Measurements from ENCODE around the gene SLC12A5.

The SLC12A5 gene

DNA sequence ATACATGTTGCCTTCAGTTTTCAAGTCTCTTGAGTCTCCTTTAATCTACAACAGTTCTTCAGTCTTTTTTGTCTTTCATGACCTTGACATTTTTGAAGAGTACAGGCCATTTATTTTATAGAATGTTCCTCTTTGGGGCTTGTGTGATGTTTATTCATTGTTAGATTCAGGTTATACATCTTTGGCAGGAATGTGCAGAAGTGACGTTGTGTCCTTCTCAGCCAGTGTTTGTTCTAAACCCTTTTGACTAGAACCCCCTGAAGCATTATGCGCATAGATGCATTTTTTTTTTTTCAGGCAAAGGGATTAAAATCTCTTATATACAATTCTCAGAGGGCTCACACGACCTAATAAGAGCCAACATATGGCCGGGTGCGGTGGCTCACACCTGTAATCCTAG lies 72.0 kb downstream of the SLC12A5 start:
- TF ChIP-seq, protein P1, sequence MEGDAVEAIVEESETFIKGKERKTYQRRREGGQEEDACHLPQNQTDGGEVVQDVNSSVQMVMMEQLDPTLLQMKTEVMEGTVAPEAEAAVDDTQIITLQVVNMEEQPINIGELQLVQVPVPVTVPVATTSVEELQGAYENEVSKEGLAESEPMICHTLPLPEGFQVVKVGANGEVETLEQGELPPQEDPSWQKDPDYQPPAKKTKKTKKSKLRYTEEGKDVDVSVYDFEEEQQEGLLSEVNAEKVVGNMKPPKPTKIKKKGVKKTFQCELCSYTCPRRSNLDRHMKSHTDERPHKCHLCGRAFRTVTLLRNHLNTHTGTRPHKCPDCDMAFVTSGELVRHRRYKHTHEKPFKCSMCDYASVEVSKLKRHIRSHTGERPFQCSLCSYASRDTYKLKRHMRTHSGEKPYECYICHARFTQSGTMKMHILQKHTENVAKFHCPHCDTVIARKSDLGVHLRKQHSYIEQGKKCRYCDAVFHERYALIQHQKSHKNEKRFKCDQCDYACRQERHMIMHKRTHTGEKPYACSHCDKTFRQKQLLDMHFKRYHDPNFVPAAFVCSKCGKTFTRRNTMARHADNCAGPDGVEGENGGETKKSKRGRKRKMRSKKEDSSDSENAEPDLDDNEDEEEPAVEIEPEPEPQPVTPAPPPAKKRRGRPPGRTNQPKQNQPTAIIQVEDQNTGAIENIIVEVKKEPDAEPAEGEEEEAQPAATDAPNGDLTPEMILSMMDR (IDR thresholded peaks at IDR 0.05; ENCODE audit: control extremely low read depth, extremely low read depth, low read depth, missing control alignments), result no peak
- no peak for DNase-seq (ENCODE audit: extremely low spot score)
- ChIA-PET POLR2A (no interaction called here), CTCF (interaction anchor here (1.1 to 1.3 kb wide), 2 partner anchors 18 to 114 kb away, joined by 3 to 4 read pairs; no protein-coding TSS in a partner anchor)

DNA sequence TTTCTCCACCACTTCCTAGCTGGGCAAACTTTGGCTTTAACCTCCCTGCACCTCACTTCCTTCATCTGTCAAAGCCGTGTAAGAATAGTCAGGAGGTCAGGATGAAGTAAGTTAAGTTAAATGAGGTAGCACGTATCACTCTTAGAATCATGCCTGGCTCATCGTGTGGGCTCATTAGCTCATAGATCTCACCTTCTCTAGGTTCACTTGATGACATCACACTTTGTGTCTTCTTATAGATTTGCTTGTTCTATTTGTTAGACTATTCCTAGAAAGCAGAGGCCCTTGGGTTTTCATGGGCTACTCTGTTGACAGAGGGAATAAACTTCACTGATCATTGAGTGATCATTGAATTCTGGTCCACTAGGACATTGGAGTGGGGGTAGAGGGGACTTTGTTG lies 72.9 kb downstream of the SLC12A5 start:
- ChIA-PET CTCF (interaction anchor here (1.0 to 1.6 kb wide), 4 partner anchors 10 to 88 kb away, joined by 3 to 5 read pairs (median 3); no protein-coding TSS in a partner anchor), POLR2A (no interaction called here)
- TF ChIP-seq, protein P1 (IDR thresholded peaks at IDR 0.05; ENCODE audit: control extremely low read depth, extremely low read depth, low read depth, missing control alignments), result no peak
- DNase-seq (ENCODE audit: extremely low spot score), result no peak

DNA sequence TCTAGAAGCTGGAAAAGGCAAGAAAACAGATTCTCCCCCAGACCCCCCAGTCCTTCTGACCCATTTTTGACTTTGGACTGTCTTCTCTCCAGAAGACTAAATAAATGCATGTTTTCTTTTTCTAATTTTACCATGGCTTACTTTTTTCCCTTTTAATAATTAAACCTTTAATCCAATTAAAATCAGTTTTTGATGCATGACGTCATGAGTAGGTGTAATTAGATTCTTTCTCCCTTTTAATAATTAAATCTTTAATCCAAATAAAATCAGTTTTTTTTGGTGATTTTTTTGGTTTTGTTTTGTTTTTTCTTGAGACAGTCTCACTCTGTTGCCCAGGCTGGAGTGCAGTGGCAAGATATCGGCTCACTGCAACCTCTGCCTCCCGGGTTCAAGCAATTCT lies 73.9 kb downstream of the SLC12A5 start:
- CTCF ChIA-PET, result interaction anchor here (0.7 to 1.8 kb wide), 3 partner anchors 9 to 49 kb away, joined by 5 to 6 read pairs (median 5); no protein-coding TSS in a partner anchor
- DNase-seq (ENCODE audit: extremely low spot score), result no peak
- POLR2A ChIA-PET, result no interaction called here
- TF ChIP-seq, protein P1 (IDR thresholded peaks at IDR 0.05; ENCODE audit: control extremely low read depth, extremely low read depth, low read depth, missing control alignments), result no peak

DNA sequence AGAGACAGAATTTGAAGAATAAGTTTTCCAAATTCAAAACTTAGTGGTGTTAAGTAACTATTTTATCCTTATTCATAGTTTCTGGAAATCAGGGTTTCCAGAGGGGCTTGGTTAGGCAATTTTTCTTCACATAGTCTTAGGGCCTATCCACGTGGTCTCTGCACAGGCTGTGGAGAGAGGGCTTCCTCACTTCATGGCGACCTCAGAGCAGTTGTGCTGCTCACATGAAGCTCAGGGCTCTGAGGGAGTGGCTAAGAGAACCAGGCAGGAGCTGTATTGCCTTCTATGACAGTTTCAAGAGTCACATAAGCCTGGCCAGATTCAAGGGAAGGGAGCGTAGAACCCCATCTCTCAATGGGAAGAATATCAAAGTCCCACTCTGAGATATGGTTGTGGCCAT lies 75.2 kb downstream of the SLC12A5 start:
- ChIA-PET CTCF (interaction anchor here (1.2 to 5.8 kb wide), 2 partner anchors 26 to 91 kb away, joined by 3 to 45 read pairs; no protein-coding TSS in a partner anchor), POLR2A (no interaction called here)
- TF ChIP-seq, protein P1 (IDR thresholded peaks at IDR 0.05; ENCODE audit: control extremely low read depth, extremely low read depth, low read depth, missing control alignments), result no peak
- no peak for DNase-seq (ENCODE audit: extremely low spot score)

DNA sequence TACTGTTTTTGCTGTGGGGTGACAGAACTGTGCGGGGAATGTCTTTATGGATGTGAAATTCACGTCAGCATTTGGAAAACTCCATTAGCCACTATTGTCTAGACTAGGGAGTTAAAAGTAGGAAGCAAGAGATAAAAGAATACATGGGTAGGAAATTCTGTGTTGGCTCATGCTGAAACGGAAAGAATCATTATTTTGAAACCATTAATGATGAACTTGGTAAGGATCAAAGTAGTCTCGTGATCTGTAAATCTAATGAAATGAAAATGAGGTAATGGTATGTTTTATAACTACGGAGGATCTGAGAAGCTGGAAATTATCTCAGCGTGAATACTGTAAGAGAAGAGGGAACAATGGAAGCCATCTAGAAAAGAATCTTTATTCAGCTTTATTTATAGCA lies 78.0 kb downstream of the SLC12A5 start:
- CTCF ChIA-PET, result interaction anchor here (1.0 to 5.8 kb wide), 9 partner anchors 12 to 93 kb away, joined by 3 to 45 read pairs (median 6); no protein-coding TSS in a partner anchor
- TF ChIP-seq, protein P1 (IDR thresholded peaks at IDR 0.05; ENCODE audit: control extremely low read depth, extremely low read depth, low read depth, missing control alignments), result no peak
- DNase-seq (ENCODE audit: extremely low spot score), result no peak
- POLR2A ChIA-PET, result no interaction called here

DNA sequence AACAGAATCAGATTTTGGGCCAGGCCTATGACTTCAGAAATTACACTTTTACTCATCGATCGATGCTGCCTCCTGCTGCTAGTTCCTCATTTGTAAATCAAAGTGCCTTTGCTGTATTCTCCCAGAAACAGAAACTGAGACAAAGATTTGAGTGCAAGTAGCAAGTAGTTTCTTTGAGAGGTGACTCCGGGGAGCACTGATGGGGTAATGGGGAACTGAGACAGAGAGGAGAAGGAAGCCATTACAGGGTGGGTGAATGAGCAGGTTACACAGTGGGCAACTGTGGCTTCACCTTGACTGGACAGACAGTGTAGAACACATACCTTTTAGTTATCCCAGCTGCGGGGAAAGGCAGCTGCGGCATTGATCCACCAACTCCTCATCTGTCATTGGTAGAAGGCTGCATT lies 79.4 kb downstream of the SLC12A5 start:
- peak; percentile 69 for DNase-seq (ENCODE audit: extremely low spot score)
- TF ChIP-seq, protein P1 (IDR thresholded peaks at IDR 0.05; ENCODE audit: control extremely low read depth, extremely low read depth, low read depth, missing control alignments), result peak; percentile 32
- POLR2A ChIA-PET, result no interaction called here
- CTCF ChIA-PET, result interaction anchor here (0.7 to 5.8 kb wide), 14 partner anchors 9 to 109 kb away, joined by 3 to 45 read pairs (median 4); no protein-coding TSS in a partner anchor
